H1 (cell line): Measurements from ENCODE around the gene OBSL1.

Experiments
- EZH2 ChIP-seq: fragments of 200-600 bp; sonication (generic); IDR thresholded peaks from 2 replicates; pipeline ENCODE4 v1.7.1; 2012; ENCODE audit warnings: low read depth, mild to moderate bottlenecking, moderate library complexity, low read length, inconsistent platforms; ENCODE audit not compliant: severe bottlenecking
- POLR2A ChIP-seq, 2 experiments: IDR thresholded peaks; 1 replicate in 1 of 2; 2 replicates in 1 of 2; pipeline ENCODE4 v1.6.1; 2011; ENCODE audit warnings: low read depth in 2 of 2, low read length in 2 of 2, mild to moderate bottlenecking in 2 of 2; ENCODE audit errors: control extremely low read depth in 1 of 2
- RNF2 ChIP-seq: fragments of 200-900, 300-1000 bp; sonication (generic); IDR thresholded peaks from 2 replicates; pipeline ENCODE4 v1.7.1; 2016; ENCODE audit warnings: borderline replicate concordance, low read depth, mild to moderate bottlenecking, antibody characterized with exemption, low read length; ENCODE audit not compliant: poor library complexity, severe bottlenecking; ENCODE audit errors: missing control alignments

GRCh38 chr2:219609149-219609750 lies 37.9 kb upstream of the OBSL1 start:
- TF ChIP-seq POLR2A (IDR thresholded peaks at IDR 0.05; ENCODE audit: control extremely low read depth in 1 of 2, low read depth in 2 of 2, low read length in 2 of 2) (no peak), EZH2 (no peak), RNF2 (no peak)
